ENCODE data around the gene ELP2. TPM values are rescaled to one million over a fixed set of nuclear protein-coding genes. Genes with fewer than 3 reads are reported as not detected.

The ELP2 gene
- polyA plus RNA-seq, 1 donor from 2014 or later: 83.6 TPM

DNA sequence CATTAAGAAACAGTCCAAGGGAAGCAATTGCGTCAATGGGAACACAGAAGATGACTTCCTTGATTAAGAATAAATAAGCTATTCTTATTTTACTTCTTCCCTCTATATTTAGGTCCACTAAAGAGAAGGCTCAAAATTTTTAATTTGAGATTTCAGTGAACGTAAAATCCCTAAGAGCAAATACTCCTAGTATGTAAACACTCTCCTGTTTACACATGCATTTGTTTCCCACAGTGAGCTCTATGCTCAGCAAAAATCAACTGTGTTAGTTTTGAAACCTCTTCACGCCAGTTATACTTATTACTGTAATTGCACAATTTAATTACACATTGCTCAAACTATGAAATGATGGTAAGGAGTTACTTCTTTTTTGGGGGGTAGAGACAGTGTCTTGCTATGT lies 9.4 kb upstream of the ELP2 start:
- Histone ChIP-seq H2AFZ (ENCODE audit: low read depth, low read length) (no peak overlapping the region), H3K9me2 (ENCODE audit: insufficient read depth, low read length) (no peaks in the 10 kb centered on the region), H3K9me3 (ENCODE audit: low read length) (no peaks in the 10 kb centered on the region), H3K79me2 (replicated peaks; ENCODE audit: insufficient read depth, low read length) (peaks cover 10% of the 10 kb centered on the region), H3K27ac (ENCODE audit: low read length) (no peak overlapping the region), H4K20me1 (ENCODE audit: insufficient read depth) (no peaks in the 10 kb centered on the region), H3K36me3 (ENCODE audit: insufficient read depth, low read length) (peaks cover 13% of the 10 kb centered on the region), H3K27me3 (ENCODE audit: insufficient read depth, low read depth, low read length) (no peaks in the 10 kb centered on the region), H3K9ac (ENCODE audit: low read length) (no peak overlapping the region), H3K4me3 (ENCODE audit: low read length) (no peak overlapping the region), H3F3A (ENCODE audit: insufficient read depth, low read length, poor library complexity, severe bottlenecking) (no peaks in the 10 kb centered on the region), H3K4me2 (ENCODE audit: low read length) (no peak overlapping the region)
- TF ChIP-seq SMC3 (conservative IDR thresholded peaks at IDR 0.05; ENCODE audit: poor library complexity): no peak
- no peak for TF ChIP-seq EP300 (conservative IDR thresholded peaks at IDR 0.05; ENCODE audit: poor library complexity, severe bottlenecking)
- TF ChIP-seq, protein P1, sequence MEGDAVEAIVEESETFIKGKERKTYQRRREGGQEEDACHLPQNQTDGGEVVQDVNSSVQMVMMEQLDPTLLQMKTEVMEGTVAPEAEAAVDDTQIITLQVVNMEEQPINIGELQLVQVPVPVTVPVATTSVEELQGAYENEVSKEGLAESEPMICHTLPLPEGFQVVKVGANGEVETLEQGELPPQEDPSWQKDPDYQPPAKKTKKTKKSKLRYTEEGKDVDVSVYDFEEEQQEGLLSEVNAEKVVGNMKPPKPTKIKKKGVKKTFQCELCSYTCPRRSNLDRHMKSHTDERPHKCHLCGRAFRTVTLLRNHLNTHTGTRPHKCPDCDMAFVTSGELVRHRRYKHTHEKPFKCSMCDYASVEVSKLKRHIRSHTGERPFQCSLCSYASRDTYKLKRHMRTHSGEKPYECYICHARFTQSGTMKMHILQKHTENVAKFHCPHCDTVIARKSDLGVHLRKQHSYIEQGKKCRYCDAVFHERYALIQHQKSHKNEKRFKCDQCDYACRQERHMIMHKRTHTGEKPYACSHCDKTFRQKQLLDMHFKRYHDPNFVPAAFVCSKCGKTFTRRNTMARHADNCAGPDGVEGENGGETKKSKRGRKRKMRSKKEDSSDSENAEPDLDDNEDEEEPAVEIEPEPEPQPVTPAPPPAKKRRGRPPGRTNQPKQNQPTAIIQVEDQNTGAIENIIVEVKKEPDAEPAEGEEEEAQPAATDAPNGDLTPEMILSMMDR (IDR thresholded peaks at IDR 0.05; ENCODE audit: poor library complexity, severe bottlenecking): no peak
- TF ChIP-seq, protein P2, sequence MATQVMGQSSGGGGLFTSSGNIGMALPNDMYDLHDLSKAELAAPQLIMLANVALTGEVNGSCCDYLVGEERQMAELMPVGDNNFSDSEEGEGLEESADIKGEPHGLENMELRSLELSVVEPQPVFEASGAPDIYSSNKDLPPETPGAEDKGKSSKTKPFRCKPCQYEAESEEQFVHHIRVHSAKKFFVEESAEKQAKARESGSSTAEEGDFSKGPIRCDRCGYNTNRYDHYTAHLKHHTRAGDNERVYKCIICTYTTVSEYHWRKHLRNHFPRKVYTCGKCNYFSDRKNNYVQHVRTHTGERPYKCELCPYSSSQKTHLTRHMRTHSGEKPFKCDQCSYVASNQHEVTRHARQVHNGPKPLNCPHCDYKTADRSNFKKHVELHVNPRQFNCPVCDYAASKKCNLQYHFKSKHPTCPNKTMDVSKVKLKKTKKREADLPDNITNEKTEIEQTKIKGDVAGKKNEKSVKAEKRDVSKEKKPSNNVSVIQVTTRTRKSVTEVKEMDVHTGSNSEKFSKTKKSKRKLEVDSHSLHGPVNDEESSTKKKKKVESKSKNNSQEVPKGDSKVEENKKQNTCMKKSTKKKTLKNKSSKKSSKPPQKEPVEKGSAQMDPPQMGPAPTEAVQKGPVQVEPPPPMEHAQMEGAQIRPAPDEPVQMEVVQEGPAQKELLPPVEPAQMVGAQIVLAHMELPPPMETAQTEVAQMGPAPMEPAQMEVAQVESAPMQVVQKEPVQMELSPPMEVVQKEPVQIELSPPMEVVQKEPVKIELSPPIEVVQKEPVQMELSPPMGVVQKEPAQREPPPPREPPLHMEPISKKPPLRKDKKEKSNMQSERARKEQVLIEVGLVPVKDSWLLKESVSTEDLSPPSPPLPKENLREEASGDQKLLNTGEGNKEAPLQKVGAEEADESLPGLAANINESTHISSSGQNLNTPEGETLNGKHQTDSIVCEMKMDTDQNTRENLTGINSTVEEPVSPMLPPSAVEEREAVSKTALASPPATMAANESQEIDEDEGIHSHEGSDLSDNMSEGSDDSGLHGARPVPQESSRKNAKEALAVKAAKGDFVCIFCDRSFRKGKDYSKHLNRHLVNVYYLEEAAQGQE (IDR thresholded peaks at IDR 0.05; ENCODE audit: borderline replicate concordance): no peak
- no peak for TF ChIP-seq POLR2AphosphoS5 (IDR thresholded peaks at IDR 0.05)

DNA sequence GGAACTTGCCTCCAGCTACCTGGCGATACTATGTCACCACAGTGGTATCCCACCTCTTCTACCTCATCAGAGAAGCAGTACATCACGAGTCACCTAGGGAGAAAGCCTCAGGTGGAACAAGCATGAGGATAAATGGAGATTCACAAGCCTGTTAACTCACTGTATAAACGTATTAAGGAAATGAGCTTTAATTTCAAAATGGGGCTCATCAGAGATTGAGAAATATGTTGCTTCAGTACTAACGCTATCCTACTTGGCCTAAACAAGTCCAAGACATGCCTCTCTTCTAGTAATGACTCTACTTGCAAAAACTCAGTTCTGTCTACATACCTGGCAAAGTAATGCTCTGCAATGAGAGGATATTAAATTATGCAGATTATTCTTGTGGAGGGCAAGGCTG lies 4.9 kb upstream of the ELP2 start:
- Histone ChIP-seq H3K27me3 (ENCODE audit: insufficient read depth, low read depth, low read length) (no peaks in the 10 kb centered on the region), H3K9ac (ENCODE audit: low read length) (no peak overlapping the region), H3K79me2 (replicated peaks; ENCODE audit: insufficient read depth, low read length) (peaks cover 53% of the 10 kb centered on the region), H3K9me2 (ENCODE audit: insufficient read depth, low read length) (no peaks in the 10 kb centered on the region), H4K20me1 (ENCODE audit: insufficient read depth) (no peaks in the 10 kb centered on the region), H3F3A (ENCODE audit: insufficient read depth, low read length, poor library complexity, severe bottlenecking) (no peaks in the 10 kb centered on the region), H3K36me3 (ENCODE audit: insufficient read depth, low read length) (peaks cover 7% of the 10 kb centered on the region), H3K4me2 (ENCODE audit: low read length) (no peak overlapping the region), H2AFZ (ENCODE audit: low read depth, low read length) (no peak overlapping the region), H3K4me3 (ENCODE audit: low read length) (peak overlapping the region; percentile 75), H3K27ac (ENCODE audit: low read length) (no peak overlapping the region), H3K9me3 (ENCODE audit: low read length) (no peaks in the 10 kb centered on the region)
- TF ChIP-seq EZH2 (IDR thresholded peaks at IDR 0.05; ENCODE audit: borderline replicate concordance, insufficient read depth, low read length, poor library complexity, severe bottlenecking): no peak

DNA sequence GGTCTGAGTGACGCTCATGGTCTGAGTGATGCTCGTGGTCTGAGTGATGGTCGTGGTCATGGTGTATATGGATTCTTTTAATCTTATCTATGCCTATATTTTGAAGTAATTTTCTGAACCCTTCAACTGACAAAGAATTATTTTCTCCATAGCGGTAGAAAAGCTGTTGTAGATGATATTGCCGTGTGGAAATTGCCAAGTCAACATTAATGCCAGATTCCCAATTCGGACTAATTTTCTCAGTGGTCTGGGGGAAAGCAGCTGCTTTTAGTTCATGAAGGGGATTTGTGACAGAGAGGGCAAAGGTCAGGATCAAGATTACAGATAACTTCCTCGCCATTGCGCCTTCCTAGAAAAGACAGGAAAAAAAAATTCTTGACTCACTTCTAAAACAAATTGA lies 3.0 kb upstream of the ELP2 start:
- TF ChIP-seq TAF1 (IDR thresholded peaks at IDR 0.05; ENCODE audit: low read depth): no peak
- TF ChIP-seq, protein P1 (IDR thresholded peaks at IDR 0.05; ENCODE audit: poor library complexity, severe bottlenecking): no peak
- no peak for TF ChIP-seq MXI1 (conservative IDR thresholded peaks at IDR 0.05; ENCODE audit: poor library complexity, severe bottlenecking)
- TF ChIP-seq RAD21 (conservative IDR thresholded peaks at IDR 0.05): no peak
- no peak for TF ChIP-seq EZH2 (IDR thresholded peaks at IDR 0.05; ENCODE audit: borderline replicate concordance, insufficient read depth, low read length, poor library complexity, severe bottlenecking)
- TF ChIP-seq, protein P2 (IDR thresholded peaks at IDR 0.05; ENCODE audit: borderline replicate concordance): no peak
- TF ChIP-seq EP300 (conservative IDR thresholded peaks at IDR 0.05; ENCODE audit: poor library complexity, severe bottlenecking): no peak
- TF ChIP-seq POLR2AphosphoS5 (IDR thresholded peaks at IDR 0.05): no peak
- no peak for TF ChIP-seq SMC3 (conservative IDR thresholded peaks at IDR 0.05; ENCODE audit: poor library complexity)

More for the DNA sequence above, 3.0 kb upstream of the ELP2 start:
- Histone ChIP-seq H3K27me3 (ENCODE audit: insufficient read depth, low read depth, low read length) (no peaks in the 10 kb centered on the region), H2AFZ (ENCODE audit: low read depth, low read length) (no peak overlapping the region), H3F3A (ENCODE audit: insufficient read depth, low read length, poor library complexity, severe bottlenecking) (no peaks in the 10 kb centered on the region), H3K9ac (ENCODE audit: low read length) (no peak overlapping the region), H3K9me3 (ENCODE audit: low read length) (no peaks in the 10 kb centered on the region), H3K36me3 (ENCODE audit: insufficient read depth, low read length) (peaks cover 7% of the 10 kb centered on the region), H3K79me2 (replicated peaks; ENCODE audit: insufficient read depth, low read length) (peaks cover 71% of the 10 kb centered on the region), H3K27ac (ENCODE audit: low read length) (no peak overlapping the region), H4K20me1 (ENCODE audit: insufficient read depth) (no peaks in the 10 kb centered on the region), H3K4me2 (ENCODE audit: low read length) (no peak overlapping the region), H3K9me2 (ENCODE audit: insufficient read depth, low read length) (no peaks in the 10 kb centered on the region), H3K4me3 (ENCODE audit: low read length) (peak overlapping the region; percentile 75)

Data from neural cell (in vitro differentiated cells).